GM19395 (cell line): ENCODE measurements around the gene THEM5.
"Not testable (repeated sequence)": the region's sequence is repeated elsewhere in the genome, so short reads cannot be mapped to it uniquely, and the experiment has no call there.

ENCODE experiments used
- ATAC-seq: cut with Tn5 transposase; IDR thresholded peaks from one replicate; pipeline ENCODE4 v1.9.1; 2021; ENCODE audit warnings: mild to moderate bottlenecking, moderate library complexity; ENCODE audit not compliant: unreplicated experiment

THEM5 gene

DNA sequence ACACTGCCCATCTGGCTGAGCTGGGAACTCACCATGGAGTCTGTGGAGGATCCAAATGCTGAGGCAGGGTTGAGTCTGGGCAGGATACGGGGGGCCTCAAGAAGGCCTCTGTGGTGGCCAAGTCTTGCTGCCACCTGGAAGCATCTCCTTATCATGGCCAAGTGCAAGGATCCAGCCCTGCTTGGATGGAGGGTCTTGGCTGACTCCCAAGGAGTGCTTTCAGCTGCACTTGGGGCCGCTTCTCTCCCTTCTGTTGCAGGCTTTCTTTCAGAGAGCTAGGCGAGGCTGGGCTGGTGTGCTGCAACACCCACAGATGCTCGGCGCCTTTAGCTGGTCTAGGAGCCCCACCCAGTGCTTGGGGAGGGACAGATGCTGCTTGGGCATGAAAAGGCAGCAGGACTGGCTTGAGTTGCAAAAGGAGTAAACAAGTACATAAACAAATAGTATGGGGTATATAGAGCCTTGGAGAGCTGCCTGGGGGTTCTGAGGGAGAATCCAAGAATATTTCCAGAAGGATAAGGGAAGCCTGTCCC is at the start of gene THEM5:
THEM5 (minus strand) TSS at position 302 of the 533 bp plus-strand sequence; CDS start at position 155, 147 bp downstream.
- no peak for ATAC-seq

GRCh38 chr1:151902858-151903257 is 49.3 kb upstream of the THEM5 start:
- no peak for ATAC-seq

- ATAC-seq: not testable (repeated sequence)
These were observed 47.3 kb upstream of the THEM5 start for GRCh38 chr1:151900804-151901203.

- no peak for ATAC-seq
These were observed 45.0 kb upstream of the THEM5 start for GRCh38 chr1:151898519-151898991.

DNA sequence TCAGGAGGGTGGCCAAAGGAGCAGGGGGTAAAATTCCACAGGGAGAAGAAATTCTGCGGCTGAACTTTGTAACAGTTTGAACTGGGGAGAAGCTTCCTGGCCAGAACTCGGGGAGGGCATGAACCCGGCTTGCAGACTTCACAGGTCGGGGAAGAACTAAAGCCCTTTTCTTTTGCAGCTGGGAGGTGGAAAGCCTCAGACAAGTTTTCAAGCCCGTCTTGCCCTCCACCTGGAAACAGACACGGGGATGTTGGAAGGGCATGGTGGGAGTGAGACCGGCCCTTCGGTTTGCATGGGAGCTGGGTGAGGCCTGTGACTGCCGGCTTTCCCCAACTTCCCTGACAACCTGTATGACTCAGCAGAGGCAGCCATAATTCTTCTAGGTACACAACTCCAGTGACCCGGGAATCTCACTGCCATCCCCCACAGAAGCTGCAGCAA is 44.5 kb upstream of the THEM5 start:
- ATAC-seq: no peak

- ATAC-seq: no peak
These were observed 39.8 kb upstream of the THEM5 start for GRCh38 chr1:151893176-151893924.

- no peak for ATAC-seq
These were observed 38.7 kb upstream of the THEM5 start for GRCh38 chr1:151892190-151892589.

- ATAC-seq: no peak
These were observed 38.0 kb upstream of the THEM5 start for GRCh38 chr1:151891512-151891911.

DNA sequence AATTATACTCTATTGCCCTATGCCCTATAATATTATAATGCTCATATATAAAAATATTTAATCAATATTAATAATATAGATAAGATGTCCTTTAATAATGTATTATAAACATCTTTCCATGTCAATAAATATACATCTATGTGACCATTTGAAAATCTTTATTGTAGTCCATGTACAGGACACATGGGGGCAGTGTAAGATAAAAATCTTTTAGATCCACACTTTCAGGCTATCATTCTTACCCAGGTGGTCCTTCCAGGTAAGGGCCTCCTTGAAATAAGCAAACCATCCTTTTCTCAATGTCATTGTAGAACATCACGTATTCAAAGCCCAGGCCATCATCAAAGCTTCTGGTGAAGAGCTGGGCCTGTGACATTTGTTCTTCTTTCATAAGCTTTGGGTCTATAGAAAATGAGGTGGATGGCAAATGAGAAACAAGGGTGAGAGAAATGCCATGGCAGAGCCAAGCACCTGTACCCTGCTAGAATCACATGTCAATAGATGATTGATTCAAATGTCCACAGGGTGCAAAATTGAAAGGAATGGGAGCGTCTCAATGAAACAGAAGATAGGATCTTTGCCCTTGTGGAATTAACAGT is 35.6 kb upstream of the THEM5 start:
- no peak for ATAC-seq

- no peak for ATAC-seq
These were observed 33.5 kb upstream of the THEM5 start for GRCh38 chr1:151887028-151887427.

- ATAC-seq: no peak
These were observed 32.0 kb upstream of the THEM5 start for GRCh38 chr1:151885479-151885878.

GRCh38 chr1:151884879-151885278 is 31.4 kb upstream of the THEM5 start:
- ATAC-seq: not testable (repeated sequence)

DNA sequence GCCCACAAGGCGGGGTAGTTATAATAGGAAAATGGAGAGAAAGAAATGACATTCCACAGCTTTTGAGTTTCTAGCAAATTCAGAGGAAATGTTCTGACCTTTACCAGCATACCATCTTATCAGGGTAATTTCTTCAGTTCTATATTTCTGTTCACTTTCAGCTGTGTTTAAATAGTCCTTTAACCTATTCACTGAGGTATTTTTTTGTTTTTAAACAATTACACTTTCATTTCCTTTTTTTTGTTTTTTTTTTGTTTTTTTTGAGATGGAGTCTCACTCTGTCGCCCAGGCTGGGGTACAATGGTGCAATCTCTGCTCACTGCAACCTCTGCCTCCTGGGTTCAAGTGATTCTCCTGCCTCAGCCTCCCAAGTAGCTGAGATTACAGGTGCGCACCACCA is 30.9 kb upstream of the THEM5 start:
- ATAC-seq: not testable (repeated sequence)

DNA sequence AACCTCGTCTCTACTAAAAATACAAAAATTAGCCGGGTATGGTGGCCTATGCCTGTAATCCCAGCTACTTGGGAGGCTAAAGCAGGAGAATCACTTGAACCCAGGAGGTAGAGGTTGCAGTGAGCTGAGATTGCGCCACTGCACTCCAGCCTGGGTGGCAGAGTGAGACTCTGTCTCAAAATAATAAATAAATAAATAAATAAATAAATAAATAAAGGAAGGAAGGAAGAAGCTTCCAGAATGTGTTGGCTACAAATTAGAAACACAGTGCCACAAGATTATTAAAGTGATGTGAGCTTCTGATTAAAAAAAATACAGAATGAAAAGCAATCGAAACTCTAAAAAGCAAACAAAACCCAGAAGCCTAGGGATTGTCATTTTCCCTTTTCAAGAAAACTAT is 30.4 kb upstream of the THEM5 start:
- not testable (repeated sequence) for ATAC-seq

- ATAC-seq: not testable (repeated sequence)
These were observed 29.4 kb upstream of the THEM5 start for GRCh38 chr1:151882918-151883317.

DNA sequence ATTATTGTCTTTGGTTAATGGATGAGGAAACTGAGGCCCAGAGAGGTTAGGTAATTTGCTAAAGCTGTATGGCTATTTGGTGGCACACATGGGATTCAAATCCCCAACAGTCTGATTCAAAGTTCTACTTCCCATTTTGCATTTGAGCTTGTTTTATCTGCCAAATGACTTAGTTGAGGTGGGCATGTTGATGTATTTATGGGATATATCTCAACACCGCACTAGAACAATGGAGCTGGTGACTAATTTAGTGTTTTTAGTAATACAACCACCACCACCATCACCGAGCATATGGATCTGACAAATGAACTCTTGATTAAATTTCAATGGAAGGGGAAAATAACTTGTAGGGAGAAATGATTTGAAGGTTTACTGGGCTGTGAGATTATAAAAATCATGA is 29.0 kb upstream of the THEM5 start:
- no peak for ATAC-seq

DNA sequence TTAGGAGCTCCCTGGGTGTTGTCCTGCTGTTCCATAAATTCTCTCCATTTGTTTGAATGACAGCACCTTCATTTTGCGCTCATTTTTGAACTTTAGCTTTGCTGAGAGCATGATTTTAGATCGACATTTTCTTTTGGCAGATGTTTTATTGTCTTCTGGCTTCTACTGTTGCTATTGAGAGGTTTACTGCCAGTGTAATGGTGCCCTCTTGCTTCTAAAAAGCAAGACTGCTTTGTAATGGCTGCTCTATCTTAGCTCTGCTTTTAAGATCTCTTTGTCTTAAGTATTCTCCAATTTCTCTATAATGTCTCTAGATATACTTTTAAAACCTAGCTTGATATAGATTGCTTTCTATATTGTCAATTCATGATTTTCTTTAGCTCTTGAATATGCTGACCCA is 28.0 kb upstream of the THEM5 start:
- ATAC-seq: no peak

GRCh38 chr1:151875419-151876097 is 22.0 kb upstream of the THEM5 start:
- ATAC-seq: no peak

GRCh38 chr1:151872776-151873175 is 19.3 kb upstream of the THEM5 start:
- not testable (repeated sequence) for ATAC-seq

DNA sequence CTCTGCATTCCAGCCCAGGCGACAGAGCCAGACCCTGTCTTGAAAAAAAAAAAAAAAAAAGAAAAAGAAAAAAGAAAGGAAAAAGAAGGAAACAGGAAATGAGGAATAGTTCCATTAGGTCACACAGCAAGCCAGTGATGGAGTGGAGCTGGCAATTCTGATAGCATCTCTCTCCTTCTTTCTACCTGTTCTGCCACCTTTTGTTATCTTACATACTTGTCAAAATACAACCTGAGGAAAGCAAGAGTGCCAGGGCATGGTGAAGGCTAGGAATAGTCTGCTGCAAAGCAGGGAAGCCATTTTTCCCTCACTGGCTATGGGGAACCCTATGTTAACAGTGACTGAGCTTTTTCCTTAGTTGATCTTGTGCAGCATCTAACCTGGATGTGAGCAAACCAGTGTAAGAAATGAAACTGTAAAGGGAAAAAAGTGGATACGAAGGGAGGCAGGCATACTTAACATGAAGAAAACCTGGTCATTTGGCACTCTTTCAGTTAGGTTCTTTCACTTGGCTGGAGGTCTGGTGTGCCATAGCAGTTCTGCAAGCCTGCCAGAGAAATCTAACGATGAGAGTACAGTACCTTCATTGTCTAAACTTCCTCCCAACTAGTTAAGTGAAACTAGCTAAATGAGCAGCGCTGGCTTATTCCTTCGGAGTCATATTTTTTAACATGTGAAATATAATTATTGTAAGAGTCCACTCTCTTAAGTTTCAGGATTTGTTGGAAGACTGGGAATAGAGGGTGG is 17.9 kb upstream of the THEM5 start:
- no peak for ATAC-seq

DNA sequence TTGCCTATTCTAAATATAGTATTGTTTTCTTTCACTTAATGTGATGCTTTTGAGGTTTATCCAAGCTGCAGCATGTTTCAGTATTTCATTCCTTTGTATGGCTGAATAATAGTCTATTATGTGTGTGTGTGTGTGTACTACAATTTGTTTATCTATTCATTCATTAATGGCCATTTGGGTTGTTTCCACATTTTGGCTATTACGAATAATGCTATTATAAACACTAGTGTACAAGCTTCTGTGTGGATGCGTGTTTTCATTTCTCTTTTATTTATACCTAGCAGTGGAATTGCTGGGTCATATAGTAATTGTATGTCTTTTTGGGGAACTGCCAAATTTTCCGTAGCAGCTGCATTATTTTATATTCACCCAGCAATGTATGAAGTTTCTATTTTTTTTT is 15.0 kb upstream of the THEM5 start:
- no peak for ATAC-seq
